Stimulated activated CD8-positive, alpha-beta memory T cell treated with anti-CD3 and anti-CD28 coated beads, Interleukin-12 subunit alpha, Interleukin-12 subunit beta, amount 100 ng/mL, for 1 hour (primary cell): Measurements from ENCODE around the gene CXCL14.

Experiments used
- DNase-seq: peaks from one replicate; pipeline ENCODE4 v3.0.0-alpha.2; 2020; ENCODE audit warnings: low read depth

Gene CXCL14

DNA sequence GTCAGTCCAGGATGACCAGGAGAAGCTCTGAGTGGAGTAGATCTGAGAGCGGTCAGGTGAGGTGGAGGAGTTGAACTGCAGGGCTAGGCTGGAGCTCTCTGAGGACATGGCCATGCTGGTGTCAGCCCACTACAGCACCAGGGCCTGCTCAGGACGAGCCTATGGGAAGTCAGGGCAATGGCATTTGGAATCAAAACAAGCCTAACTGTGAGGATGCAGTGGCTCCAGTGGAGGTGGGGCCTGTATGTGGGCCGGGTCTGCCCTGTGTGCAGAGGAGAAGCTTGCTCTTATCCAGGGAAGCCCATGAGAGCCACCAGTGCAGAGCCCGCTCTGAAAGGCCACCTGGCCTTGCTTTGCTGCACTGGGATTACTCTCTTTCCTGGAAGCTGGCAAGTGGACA is 11.1 kb downstream of the CXCL14 start:
- no peak for DNase-seq

DNA sequence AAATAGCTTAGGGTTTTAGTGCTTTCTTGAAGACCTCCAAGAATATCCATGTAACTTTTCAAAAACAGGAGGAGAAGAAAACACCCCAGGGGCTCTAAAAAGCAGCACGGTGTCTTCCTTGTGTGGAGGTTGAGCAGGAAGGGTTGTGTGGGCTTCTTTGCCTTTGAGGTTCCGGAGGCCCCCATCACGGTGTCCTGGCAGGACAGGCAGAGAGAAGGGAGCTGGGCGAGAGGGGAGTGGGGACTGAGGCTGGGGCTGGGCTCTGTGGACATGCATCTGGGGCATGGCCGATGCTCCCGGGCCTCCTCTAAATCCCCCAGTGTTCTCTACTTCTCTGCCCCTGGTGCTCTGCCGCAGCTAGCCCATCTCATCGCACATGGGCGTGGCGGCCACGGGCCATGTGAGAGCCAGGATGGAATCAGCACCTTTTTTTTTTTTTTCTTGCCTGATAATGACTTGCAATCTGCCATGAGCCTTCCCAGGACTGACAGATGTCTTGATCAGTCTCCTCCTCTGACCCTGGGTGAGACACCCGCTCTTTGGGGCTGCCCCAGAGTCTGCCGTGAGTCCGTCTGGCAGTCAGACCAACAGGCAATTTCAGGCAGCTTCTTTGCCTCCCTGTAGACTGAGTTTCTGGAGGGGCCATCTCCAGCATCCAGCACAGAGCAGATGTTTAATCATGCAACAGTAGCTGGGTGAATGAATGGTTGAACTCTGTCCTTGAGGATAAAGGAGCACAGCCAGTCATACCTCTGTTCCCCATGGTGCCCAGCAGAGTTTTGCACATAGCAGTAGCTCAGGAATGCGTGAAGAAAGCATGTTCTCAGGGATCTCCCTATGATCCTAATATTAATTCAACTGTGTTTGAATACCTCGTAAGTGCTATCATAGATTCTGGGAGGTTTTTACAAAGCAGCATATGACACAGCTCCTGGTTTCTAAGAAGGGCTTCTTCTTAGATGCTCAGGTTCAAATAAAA is 12.1 kb downstream of the CXCL14 start:
- no peak for DNase-seq

DNA sequence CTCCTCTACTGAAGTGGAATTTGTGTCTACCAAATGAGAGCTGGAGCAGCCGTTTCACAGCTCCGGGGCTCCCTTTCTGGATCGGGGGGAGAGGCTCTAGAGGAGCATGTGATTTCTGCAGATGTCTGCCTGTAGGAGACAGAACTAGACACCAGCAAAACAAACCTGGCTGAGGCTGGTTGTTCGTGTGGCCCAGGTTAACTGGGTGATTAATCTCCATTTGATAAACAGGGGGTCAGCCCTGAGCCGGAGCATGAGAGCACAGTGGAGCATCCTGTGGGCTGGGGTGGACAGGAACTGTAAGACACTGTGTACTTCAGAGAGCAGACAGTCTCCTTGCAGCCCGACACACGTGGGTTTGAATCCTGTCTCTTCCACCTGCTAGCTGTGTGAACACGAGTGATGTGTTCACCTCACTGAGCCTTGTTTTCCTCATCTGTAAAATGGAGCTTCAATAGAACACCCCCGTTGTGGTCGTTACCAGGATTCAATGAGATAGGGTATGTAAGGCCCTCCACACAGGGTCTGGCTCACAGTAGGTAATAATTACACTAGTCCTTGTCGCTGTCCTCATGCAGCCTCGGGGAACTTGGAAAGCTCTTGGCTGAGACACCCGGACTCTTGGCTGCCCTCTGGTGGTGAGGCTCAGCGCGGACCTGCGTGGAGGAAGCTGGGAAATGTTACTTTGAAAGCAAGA is 12.9 kb downstream of the CXCL14 start:
- DNase-seq, result peak; percentile 46

DNA sequence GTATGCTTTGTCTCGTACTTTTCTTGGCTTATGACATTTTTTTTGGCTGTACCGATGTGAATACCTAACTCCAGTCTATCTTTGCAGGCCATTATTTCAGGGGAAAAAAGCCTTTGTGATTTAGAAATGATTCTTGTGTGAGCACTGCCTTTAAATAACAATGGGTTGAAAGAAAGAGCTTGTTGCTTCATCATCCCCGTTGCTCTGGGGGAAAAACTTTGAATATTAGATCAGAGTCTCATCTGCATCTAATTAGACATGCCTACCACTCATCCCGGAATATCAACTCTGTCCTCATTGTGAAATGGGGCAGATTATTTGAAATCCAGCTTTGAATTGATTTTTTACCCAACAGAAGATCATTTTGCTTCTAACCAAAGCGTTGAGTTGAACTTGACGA is 13.5 kb downstream of the CXCL14 start:
- no peak for DNase-seq

DNA sequence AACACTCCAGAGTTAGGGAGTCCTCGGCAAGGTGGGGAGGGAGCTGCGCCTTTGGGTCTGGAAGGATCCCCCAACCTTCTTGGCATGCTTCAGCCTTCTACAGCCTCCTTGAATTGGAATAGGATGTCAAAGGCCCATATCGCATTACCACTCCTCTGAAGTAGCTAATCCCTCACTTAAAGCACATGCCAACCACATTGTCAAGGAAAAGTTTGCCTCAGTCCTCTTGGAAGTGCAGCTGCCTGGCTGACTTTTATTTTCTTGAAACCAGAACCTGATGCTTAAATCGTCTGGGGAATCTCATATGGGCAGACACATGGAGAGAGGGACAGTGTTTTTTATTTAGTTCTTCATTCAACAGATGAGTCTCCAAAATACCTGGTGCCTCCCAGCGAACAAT is 14.5 kb downstream of the CXCL14 start:
- DNase-seq, result no peak

DNA sequence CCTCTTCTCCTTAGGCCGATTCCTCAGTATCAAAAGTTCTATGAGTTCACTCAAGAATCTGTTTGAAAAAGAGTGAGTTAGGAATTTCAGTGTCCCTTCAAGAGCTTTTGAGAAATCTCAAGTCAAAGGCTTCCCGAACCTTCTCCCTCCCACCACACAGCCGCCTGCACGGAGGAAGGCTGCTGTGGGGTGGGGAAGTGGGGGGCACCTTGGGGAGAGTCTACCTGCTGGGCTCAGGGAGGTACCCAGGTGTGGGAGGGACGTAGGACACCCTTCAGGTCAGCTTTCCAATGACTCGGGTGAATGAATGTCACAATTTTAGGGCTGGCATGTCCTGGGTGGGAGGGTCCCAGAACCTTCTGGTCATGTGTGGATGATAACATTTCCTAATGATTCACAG is 17.5 kb downstream of the CXCL14 start:
- no peak for DNase-seq

DNA sequence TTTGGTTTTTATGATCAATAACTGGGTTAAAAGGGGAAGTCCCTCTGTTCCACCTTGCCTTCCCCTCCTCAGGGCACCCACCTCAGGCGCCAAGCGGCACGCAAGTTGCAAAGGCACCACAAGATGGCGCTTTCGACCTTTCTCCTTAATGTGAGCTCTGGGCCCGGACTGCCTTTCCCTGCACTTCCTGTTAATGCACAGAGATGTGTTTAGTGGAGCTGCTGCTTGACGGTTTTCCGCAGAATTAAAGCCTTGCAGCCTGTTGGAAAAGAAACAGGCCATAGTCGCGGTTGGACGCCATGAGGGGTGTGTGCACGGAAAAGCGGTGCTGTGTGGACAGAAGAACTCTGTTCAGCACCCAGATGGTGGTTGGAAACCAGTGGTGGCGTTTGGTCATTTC is 17.9 kb downstream of the CXCL14 start:
- peak; percentile 20 for DNase-seq

DNA sequence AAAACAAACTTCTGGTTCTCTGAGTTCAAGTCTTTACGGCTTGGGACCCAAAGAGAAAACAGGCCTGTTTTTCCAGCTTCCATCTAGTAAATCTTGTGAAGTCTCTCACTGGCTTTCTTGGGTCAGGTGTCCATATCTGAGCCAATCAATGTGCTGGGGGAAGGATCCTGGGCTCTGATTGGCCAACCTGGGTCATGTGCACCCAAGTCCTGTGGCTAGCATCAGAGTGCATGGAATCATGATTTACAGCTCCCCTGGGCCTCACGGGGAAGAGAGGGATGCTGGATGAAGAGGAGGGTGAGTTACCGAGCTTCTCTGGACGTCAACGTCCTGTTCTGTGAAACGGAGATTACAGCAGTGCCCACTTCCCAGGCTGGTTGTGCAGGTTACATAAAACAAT is 19.4 kb downstream of the CXCL14 start:
- no peak for DNase-seq

- no peak for DNase-seq
These were observed 21.5 kb downstream of the CXCL14 start for GRCh38 chr5:135557076-135557838.

DNA sequence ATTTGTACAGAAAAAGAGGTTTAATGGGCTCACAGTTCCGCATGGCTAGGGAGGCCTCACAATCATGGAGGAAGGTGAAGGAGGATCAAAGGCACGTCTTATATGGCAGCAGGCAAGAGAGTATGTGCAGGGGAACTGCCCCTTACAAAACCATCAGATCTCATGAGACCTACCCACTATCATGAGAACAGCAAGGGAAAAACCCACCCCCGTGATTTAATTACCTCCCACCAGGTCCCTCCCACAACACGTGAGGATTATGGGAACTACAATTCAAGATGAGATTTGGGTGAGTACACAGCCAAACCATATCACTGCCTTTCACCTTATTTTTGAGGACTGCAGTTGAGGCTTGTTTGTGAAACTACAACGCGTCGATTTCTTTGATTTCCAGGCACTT is 22.2 kb downstream of the CXCL14 start:
- DNase-seq, result no peak

- DNase-seq, result no peak
These were observed 23.3 kb downstream of the CXCL14 start for GRCh38 chr5:135555530-135555929.

GRCh38 chr5:135553688-135554462 is 24.9 kb downstream of the CXCL14 start:
- no peak for DNase-seq

- DNase-seq, result no peak
These were observed 27.0 kb downstream of the CXCL14 start for GRCh38 chr5:135551593-135552447.

DNA sequence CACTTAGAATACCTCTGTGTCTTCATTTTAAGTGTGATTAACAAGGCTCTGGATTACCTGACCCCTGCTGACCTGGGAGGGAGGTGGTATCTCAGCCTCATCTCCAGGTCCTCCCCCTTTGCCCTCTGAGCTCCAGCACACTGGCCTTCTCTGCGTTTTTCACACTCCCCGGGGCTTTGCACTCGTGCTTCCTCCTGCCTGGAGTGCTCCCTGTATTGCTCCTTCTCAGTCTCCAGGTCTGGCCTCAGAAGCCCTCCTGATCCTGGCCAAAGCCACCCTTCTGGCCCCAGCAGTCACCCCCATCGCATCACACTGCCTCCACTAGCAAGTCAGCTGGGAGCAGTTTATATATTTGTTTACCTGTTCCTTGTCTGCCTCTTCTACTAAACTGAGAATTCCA is 29.4 kb downstream of the CXCL14 start:
- no peak for DNase-seq

DNA sequence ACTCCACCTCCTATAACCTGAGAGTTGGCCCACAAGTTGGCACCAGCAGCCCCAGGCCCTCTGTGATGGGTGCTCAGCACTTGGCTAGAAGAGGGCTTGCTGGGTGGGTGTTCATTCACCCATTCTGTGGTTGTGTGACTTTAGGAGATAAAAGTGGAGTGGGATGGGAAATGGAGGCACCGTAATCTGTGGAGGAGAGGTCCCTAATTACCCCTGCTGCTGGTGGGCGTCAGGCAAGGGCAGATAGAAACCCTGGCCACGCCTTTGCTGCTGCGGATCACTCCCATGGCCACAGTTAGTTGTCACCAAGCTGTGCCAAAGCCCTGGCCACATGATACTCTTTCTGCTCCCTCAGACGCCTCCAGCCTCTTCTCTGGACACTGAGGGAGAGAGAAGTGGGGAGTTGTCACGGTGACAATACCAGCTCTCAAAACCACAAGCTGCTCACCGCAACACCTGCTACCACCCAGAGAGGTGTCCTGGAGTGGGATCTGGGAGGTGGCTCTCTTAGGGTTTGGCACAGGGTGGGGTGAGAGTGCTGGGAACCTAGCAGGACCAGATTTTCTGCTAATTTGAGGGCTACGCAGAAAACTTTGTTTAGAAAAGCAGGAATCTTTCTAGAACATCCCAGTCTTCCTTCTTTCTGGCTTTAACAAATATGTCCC is 31.1 kb downstream of the CXCL14 start:
- DNase-seq, result no peak

DNA sequence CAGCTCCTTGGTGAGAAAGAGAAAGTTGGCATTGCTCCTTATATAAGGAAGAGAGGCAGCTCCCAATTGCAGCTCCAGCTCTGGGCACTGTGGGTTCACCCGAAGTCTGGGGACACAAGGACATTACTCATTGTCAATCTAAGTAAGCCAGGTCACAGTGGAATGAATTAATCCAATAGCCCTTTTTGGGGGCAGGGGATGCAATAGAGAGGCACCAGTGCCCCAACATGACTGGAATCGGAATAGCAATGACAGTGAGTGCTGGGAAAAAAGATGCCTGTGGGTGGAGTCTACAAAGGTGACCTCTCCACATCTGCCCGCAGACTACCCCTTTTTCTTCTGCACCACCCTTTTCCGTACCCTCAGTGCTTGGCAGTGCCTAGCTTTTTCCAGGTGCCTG is 31.9 kb downstream of the CXCL14 start:
- no peak for DNase-seq

GRCh38 chr5:135546101-135546500 is 32.7 kb downstream of the CXCL14 start:
- no peak for DNase-seq

GRCh38 chr5:135545099-135545498 is 33.7 kb downstream of the CXCL14 start:
- DNase-seq, result no peak

GRCh38 chr5:135543485-135544304 is 35.1 kb downstream of the CXCL14 start:
- DNase-seq, result no peak
